ENCODE data around the gene CHST14. TPM values are rescaled to one million over a fixed set of nuclear protein-coding genes. Genes with fewer than 3 reads are reported as not detected.

CHST14 gene
- total RNA-seq, 1 donor from 2014 or later: 6.8 TPM

DNA sequence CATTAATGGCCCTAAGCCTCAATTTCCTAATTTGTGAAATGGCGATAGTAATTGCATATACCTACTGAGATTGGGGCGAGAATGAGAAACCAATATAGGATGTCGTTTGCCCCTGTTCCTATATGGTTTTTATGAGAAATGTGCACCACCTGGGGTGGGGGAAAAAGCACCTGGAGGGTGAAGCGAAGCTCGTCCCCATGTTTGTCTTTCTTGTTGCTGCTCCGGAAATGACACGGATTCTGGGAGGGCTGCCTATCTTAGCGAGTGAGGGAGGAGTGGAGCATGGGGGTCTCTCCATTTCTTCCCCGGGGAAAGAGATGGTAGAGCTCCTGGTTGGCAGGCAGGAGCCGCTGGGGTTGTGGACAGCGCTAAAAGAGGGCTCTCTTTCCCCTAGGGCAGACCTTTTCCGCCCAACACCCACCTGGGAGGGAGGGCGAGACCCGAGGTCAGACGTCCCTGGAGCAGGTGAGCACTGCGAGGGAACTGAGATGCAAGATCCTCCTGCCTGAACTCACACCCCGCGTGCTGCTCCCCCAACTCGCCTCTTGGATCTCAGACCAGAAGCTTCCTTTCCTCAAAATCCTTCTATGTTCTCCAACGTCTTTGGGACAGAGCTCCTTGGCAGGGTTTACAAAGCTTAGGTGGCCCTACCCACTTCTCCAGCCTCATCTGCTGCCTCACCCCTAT is 35.6 kb upstream of the CHST14 start:
- Histone ChIP-seq H3K4me3 (ENCODE audit: low read length in 3 of 3) (no peak overlapping the region), H3K27me3 (ENCODE audit: control insufficient read depth in 3 of 3, insufficient read depth in 3 of 3, low read length in 3 of 3) (peaks cover 35 to 38% (median 37%) of the 10 kb centered on the region in 3 donors), H3K9ac (ENCODE audit: low read depth in 1 of 3, low read length in 3 of 3) (no peak overlapping the region)

GRCh38 chr15:40435710-40436089 is 35.1 kb upstream of the CHST14 start:
- peaks cover 35 to 37% (median 35%) of the 10 kb centered on the region in 3 donors for H3K27me3 ChIP-seq (ENCODE audit: control insufficient read depth in 3 of 3, insufficient read depth in 3 of 3, low read length in 3 of 3)
- no peaks in the 10 kb centered on the region for H3K36me3 ChIP-seq (ENCODE audit: control insufficient read depth in 3 of 3, insufficient read depth in 3 of 3, low read length in 3 of 3)
- H3K9me3 ChIP-seq (ENCODE audit: control insufficient read depth in 3 of 3, low read length in 3 of 3): no peaks in the 10 kb centered on the region
- peaks cover 10 to 27% (median 25%) of the 10 kb centered on the region in 3 donors for H3K4me1 ChIP-seq (ENCODE audit: control insufficient read depth in 3 of 3, insufficient read depth in 3 of 3, low read length in 3 of 3)
- no peak overlapping the region for H3K9ac ChIP-seq (ENCODE audit: low read depth in 1 of 3, low read length in 3 of 3)
- H3K4me3 ChIP-seq (ENCODE audit: low read length in 3 of 3): no peak overlapping the region
- H3K27ac ChIP-seq (ENCODE audit: low read depth, low read length): no peak overlapping the region

More for the DNA sequence above, 35.6 kb upstream of the CHST14 start:
- Histone ChIP-seq H3K9me3 (ENCODE audit: control insufficient read depth in 3 of 3, low read length in 3 of 3) (no peaks in the 10 kb centered on the region), H3K27ac (ENCODE audit: low read depth, low read length) (no peak overlapping the region), H3K4me1 (ENCODE audit: control insufficient read depth in 3 of 3, insufficient read depth in 3 of 3, low read length in 3 of 3) (peaks cover 10 to 25% (median 23%) of the 10 kb centered on the region in 3 donors), H3K36me3 (ENCODE audit: control insufficient read depth in 3 of 3, insufficient read depth in 3 of 3, low read length in 3 of 3) (no peaks in the 10 kb centered on the region)

- Histone ChIP-seq H3K4me3 (ENCODE audit: low read length in 3 of 3) (peak overlapping the region; percentile 17 to 58 (median 43)), H3K4me1 (ENCODE audit: control insufficient read depth in 3 of 3, insufficient read depth in 3 of 3, low read length in 3 of 3) (peaks cover 10 to 27% (median 25%) of the 10 kb centered on the region in 3 donors), H3K36me3 (ENCODE audit: control insufficient read depth in 3 of 3, insufficient read depth in 3 of 3, low read length in 3 of 3) (no peaks in the 10 kb centered on the region), H3K27me3 (ENCODE audit: control insufficient read depth in 3 of 3, insufficient read depth in 3 of 3, low read length in 3 of 3) (peaks cover 35 to 37% (median 35%) of the 10 kb centered on the region in 3 donors), H3K9me3 (ENCODE audit: control insufficient read depth in 3 of 3, low read length in 3 of 3) (no peaks in the 10 kb centered on the region), H3K27ac (ENCODE audit: low read depth, low read length) (no peak overlapping the region), H3K9ac (ENCODE audit: low read depth in 1 of 3, low read length in 3 of 3) (peak overlapping the region in 1 of 3 donors; percentile 57)
These were observed 34.5 kb upstream of the CHST14 start for GRCh38 chr15:40436116-40436891.

- H3K9me3 ChIP-seq (ENCODE audit: control insufficient read depth in 3 of 3, low read length in 3 of 3): no peaks in the 10 kb centered on the region
- H3K4me1 ChIP-seq (ENCODE audit: control insufficient read depth in 3 of 3, insufficient read depth in 3 of 3, low read length in 3 of 3): peaks cover 10 to 27% (median 25%) of the 10 kb centered on the region in 3 donors
- H3K27ac ChIP-seq (ENCODE audit: low read depth, low read length): no peak overlapping the region
- no peaks in the 10 kb centered on the region for H3K36me3 ChIP-seq (ENCODE audit: control insufficient read depth in 3 of 3, insufficient read depth in 3 of 3, low read length in 3 of 3)
- peak overlapping the region in 1 of 3 donors; percentile 57 for H3K9ac ChIP-seq (ENCODE audit: low read depth in 1 of 3, low read length in 3 of 3)
- H3K27me3 ChIP-seq (ENCODE audit: control insufficient read depth in 3 of 3, insufficient read depth in 3 of 3, low read length in 3 of 3): peaks cover 35 to 37% (median 35%) of the 10 kb centered on the region in 3 donors
- H3K4me3 ChIP-seq (ENCODE audit: low read length in 3 of 3): peak overlapping the region; percentile 17 to 58 (median 43)
These were observed 33.7 kb upstream of the CHST14 start for GRCh38 chr15:40436892-40437751.

DNA sequence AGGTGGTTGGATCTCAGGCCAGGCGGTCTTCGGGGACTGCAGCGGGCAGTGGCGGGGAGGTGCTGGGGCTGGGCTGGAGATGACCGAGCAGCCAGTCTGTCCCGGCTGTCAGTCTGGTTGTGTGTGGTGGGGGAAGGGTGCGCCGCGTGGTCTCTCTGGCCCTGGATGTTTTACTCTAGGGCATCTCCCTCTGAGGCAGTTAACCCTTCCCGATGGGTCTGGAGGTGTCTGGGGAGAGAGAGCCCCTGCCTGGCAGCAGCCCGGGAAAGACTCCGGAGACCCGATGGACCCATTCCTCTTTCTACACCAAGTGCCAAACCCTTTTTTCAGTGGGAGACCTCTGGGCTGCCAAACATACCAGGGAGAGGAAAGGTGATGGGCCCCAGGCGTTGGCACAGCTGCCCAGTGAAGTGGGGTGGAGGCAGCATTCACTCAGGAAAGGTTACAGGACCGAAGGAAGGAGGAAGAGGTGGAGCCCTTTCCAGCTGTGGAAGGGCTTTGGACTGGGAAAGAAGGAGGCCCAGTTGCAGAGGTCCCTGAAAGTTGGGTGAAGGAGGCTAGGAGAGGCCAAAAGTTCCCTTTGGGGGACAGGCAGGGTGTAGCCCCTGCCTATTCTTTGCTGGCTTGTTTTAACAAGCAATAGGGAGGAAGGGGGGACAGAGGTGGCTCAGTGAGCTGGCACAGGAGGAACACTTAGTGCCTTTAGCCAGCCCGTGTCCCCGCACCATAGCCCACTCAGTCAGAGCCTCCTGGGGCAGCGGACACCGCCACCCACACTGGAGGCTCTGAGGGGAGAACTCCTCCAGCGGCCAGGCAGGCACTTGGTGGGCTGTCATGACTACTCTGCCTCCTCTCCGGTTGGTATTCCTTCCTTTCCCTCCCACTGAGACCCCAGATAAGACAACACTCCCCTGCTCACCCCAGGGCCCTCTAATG is 32.8 kb upstream of the CHST14 start:
- no peak overlapping the region for H3K9ac ChIP-seq (ENCODE audit: low read depth in 1 of 3, low read length in 3 of 3)
- H3K27me3 ChIP-seq (ENCODE audit: control insufficient read depth in 3 of 3, insufficient read depth in 3 of 3, low read length in 3 of 3): peaks cover 35 to 37% (median 35%) of the 10 kb centered on the region in 3 donors
- no peak overlapping the region for H3K27ac ChIP-seq (ENCODE audit: low read depth, low read length)
- H3K9me3 ChIP-seq (ENCODE audit: control insufficient read depth in 3 of 3, low read length in 3 of 3): no peaks in the 10 kb centered on the region
- H3K4me1 ChIP-seq (ENCODE audit: control insufficient read depth in 3 of 3, insufficient read depth in 3 of 3, low read length in 3 of 3): peaks cover 14 to 33% (median 29%) of the 10 kb centered on the region in 3 donors
- H3K4me3 ChIP-seq (ENCODE audit: low read length in 3 of 3): no peak overlapping the region
- H3K36me3 ChIP-seq (ENCODE audit: control insufficient read depth in 3 of 3, insufficient read depth in 3 of 3, low read length in 3 of 3): no peaks in the 10 kb centered on the region

DNA sequence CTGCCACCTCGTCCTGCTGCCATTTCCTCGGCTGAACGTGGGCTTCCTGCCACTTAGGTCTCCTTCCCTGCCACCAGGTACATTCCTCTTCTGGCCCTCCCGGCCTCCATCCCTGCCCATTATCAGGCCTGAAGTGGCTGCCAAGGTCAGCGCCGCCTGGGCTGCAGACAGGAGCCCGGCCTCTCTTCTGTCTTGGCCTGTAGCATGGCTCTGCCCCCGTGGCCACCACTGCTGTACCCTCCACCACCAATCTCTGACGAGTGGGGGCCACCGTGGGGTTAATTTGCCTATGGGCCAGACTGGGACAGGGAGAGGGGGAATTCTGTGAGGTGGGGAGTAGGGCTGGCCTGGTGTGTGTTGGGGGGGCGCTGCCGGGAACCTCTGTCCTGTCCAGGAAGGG is 32.1 kb upstream of the CHST14 start:
- H3K9ac ChIP-seq (ENCODE audit: low read depth in 1 of 3, low read length in 3 of 3): no peak overlapping the region
- no peaks in the 10 kb centered on the region for H3K36me3 ChIP-seq (ENCODE audit: control insufficient read depth in 3 of 3, insufficient read depth in 3 of 3, low read length in 3 of 3)
- H3K4me3 ChIP-seq (ENCODE audit: low read length in 3 of 3): no peak overlapping the region
- peaks cover 35 to 37% (median 35%) of the 10 kb centered on the region in 3 donors for H3K27me3 ChIP-seq (ENCODE audit: control insufficient read depth in 3 of 3, insufficient read depth in 3 of 3, low read length in 3 of 3)
- H3K27ac ChIP-seq (ENCODE audit: low read depth, low read length): no peak overlapping the region
- peaks cover 15 to 40% (median 33%) of the 10 kb centered on the region in 3 donors for H3K4me1 ChIP-seq (ENCODE audit: control insufficient read depth in 3 of 3, insufficient read depth in 3 of 3, low read length in 3 of 3)
- H3K9me3 ChIP-seq (ENCODE audit: control insufficient read depth in 3 of 3, low read length in 3 of 3): no peaks in the 10 kb centered on the region

DNA sequence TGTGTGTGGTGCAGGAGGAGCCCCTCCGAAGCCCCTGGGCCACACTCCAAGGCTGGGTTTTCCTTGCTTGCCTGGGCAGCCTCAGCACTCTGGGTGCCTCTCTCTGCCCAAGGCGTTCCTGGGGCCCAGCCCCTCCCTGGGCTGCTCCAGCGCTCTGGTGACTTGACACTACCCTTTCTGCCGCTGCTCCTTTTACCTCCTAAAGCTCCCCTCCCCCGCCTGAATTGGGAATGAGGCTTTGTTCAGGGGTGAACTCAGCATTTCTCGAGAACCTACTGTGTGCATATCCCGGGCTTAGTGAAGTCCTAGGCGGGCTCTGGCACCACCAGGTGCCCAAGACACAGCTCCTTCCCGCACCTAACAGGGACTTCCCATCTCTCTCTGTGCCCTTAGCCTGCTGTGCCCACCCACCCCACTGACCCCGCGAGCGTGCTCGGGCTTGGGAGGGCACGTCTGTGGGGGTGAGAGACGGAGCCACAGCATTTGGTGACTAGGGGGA is 31.3 kb upstream of the CHST14 start:
- Histone ChIP-seq H3K9ac (ENCODE audit: low read depth in 1 of 3, low read length in 3 of 3) (peak overlapping the region in 1 of 3 donors; percentile 71), H3K36me3 (ENCODE audit: control insufficient read depth in 3 of 3, insufficient read depth in 3 of 3, low read length in 3 of 3) (no peaks in the 10 kb centered on the region), H3K4me1 (ENCODE audit: control insufficient read depth in 3 of 3, insufficient read depth in 3 of 3, low read length in 3 of 3) (peaks cover 15 to 43% (median 34%) of the 10 kb centered on the region in 3 donors), H3K27me3 (ENCODE audit: control insufficient read depth in 3 of 3, insufficient read depth in 3 of 3, low read length in 3 of 3) (peaks cover 35 to 37% (median 35%) of the 10 kb centered on the region in 3 donors), H3K27ac (ENCODE audit: low read depth, low read length) (no peak overlapping the region), H3K9me3 (ENCODE audit: control insufficient read depth in 3 of 3, low read length in 3 of 3) (no peaks in the 10 kb centered on the region), H3K4me3 (ENCODE audit: low read length in 3 of 3) (peak overlapping the region; percentile 13 to 73 (median 71))

- Histone ChIP-seq H3K4me3 (ENCODE audit: low read length in 3 of 3) (peak overlapping the region; percentile 71 to 75 (median 73)), H3K27ac (ENCODE audit: low read depth, low read length) (no peak overlapping the region), H3K4me1 (ENCODE audit: control insufficient read depth in 3 of 3, insufficient read depth in 3 of 3, low read length in 3 of 3) (peaks cover 15 to 43% (median 34%) of the 10 kb centered on the region in 3 donors), H3K9me3 (ENCODE audit: control insufficient read depth in 3 of 3, low read length in 3 of 3) (no peaks in the 10 kb centered on the region), H3K9ac (ENCODE audit: low read depth in 1 of 3, low read length in 3 of 3) (peak overlapping the region; percentile 7 to 71 (median 54)), H3K27me3 (ENCODE audit: control insufficient read depth in 3 of 3, insufficient read depth in 3 of 3, low read length in 3 of 3) (peaks cover 33 to 36% (median 35%) of the 10 kb centered on the region in 3 donors), H3K36me3 (ENCODE audit: control insufficient read depth in 3 of 3, insufficient read depth in 3 of 3, low read length in 3 of 3) (no peaks in the 10 kb centered on the region)
These were observed 30.6 kb upstream of the CHST14 start for GRCh38 chr15:40439960-40440742.

Measured in skeletal muscle tissue (tissue), 4 donors.